GM12864 (cell line): ENCODE measurements around the gene THSD4.

Experiments
- DNase-seq: peaks from one replicate; pipeline ENCODE4 v3.0.0-alpha.2; 2011; ENCODE audit warnings: low read depth
- H3K4me3 ChIP-seq: 2 replicates; pipeline ENCODE4 v1.5.1; 2011; ENCODE audit warnings: mild to moderate bottlenecking, low read depth, low read length, control low read depth
- TF ChIP-seq, protein P1 (sequence below): IDR thresholded peaks from 2 replicates; pipeline ENCODE4 v1.5.1; 2011; ENCODE audit warnings: low read depth, mild to moderate bottlenecking, moderate library complexity, low read length, control low read depth, inconsistent platforms; ENCODE audit errors: missing control alignments

THSD4 gene

GRCh38 chr15:71830981-71831380, 715.7 kb downstream of the THSD4 start:
- no peak overlapping the region for H3K4me3 ChIP-seq
- no peak for DNase-seq
- TF ChIP-seq, protein P1, sequence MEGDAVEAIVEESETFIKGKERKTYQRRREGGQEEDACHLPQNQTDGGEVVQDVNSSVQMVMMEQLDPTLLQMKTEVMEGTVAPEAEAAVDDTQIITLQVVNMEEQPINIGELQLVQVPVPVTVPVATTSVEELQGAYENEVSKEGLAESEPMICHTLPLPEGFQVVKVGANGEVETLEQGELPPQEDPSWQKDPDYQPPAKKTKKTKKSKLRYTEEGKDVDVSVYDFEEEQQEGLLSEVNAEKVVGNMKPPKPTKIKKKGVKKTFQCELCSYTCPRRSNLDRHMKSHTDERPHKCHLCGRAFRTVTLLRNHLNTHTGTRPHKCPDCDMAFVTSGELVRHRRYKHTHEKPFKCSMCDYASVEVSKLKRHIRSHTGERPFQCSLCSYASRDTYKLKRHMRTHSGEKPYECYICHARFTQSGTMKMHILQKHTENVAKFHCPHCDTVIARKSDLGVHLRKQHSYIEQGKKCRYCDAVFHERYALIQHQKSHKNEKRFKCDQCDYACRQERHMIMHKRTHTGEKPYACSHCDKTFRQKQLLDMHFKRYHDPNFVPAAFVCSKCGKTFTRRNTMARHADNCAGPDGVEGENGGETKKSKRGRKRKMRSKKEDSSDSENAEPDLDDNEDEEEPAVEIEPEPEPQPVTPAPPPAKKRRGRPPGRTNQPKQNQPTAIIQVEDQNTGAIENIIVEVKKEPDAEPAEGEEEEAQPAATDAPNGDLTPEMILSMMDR = no peak
